HG03175 (cell line): Measurements from ENCODE around the gene REXO1.

Experiments
- ATAC-seq: cut with Tn5 transposase; IDR thresholded peaks from one replicate; pipeline ENCODE4 v1.9.1; 2021; ENCODE audit warnings: mild to moderate bottlenecking, moderate library complexity; ENCODE audit not compliant: unreplicated experiment

The REXO1 gene

GRCh38 chr19:1836458-1837221 lies 11.6 kb downstream of the REXO1 start:
- no peak for ATAC-seq

- ATAC-seq = no peak
Observed at GRCh38 chr19:1833540-1833939, 14.7 kb downstream of the REXO1 start.

- no peak for ATAC-seq
Observed at GRCh38 chr19:1832046-1832663, 16.1 kb downstream of the REXO1 start.

- ATAC-seq = no peak
Observed at GRCh38 chr19:1830978-1831377, 17.3 kb downstream of the REXO1 start.

- ATAC-seq = no peak
Observed at GRCh38 chr19:1830568-1830967, 17.7 kb downstream of the REXO1 start.

- no peak for ATAC-seq
Observed at GRCh38 chr19:1829958-1830357, 18.3 kb downstream of the REXO1 start.

- no peak for ATAC-seq
Observed at GRCh38 chr19:1828279-1829238, 19.7 kb downstream of the REXO1 start.

- ATAC-seq = no peak
Observed at GRCh38 chr19:1827566-1828278, 20.6 kb downstream of the REXO1 start.

GRCh38 chr19:1826557-1827521 lies 21.4 kb downstream of the REXO1 start:
- ATAC-seq = no peak

GRCh38 chr19:1825909-1826556 lies 22.2 kb downstream of the REXO1 start:
- ATAC-seq = no peak

GRCh38 chr19:1824252-1824622 lies 24.0 kb downstream of the REXO1 start:
- no peak for ATAC-seq

GRCh38 chr19:1823539-1824251 lies 24.6 kb downstream of the REXO1 start:
- no peak for ATAC-seq

GRCh38 chr19:1823020-1823419 lies 25.3 kb downstream of the REXO1 start:
- no peak for ATAC-seq

GRCh38 chr19:1822210-1822609 lies 26.1 kb downstream of the REXO1 start:
- ATAC-seq = no peak

GRCh38 chr19:1819341-1820255 lies 28.7 kb downstream of the REXO1 start:
- ATAC-seq = no peak

GRCh38 chr19:1818549-1819195 lies 29.6 kb downstream of the REXO1 start:
- no peak for ATAC-seq

GRCh38 chr19:1817553-1818179 lies 30.6 kb downstream of the REXO1 start:
- no peak for ATAC-seq
